Tracheal epithelial cell (primary cell): Measurements from ENCODE around the gene IDH3A. TPM values are rescaled to one million over a fixed set of nuclear protein-coding genes. Genes with fewer than 3 reads are reported as not detected.

Experiments used
- total RNA-seq: library from RNA; depleted of rRNA; stranded (reverse); fragments of >200 nt; gene quantifications from 2 replicates; pipeline ENCODE4 v1.2.1, GENCODE V29; 2014

The IDH3A gene
- total RNA-seq = 38.8 and 41.3 TPM in 2 replicates

DNA sequence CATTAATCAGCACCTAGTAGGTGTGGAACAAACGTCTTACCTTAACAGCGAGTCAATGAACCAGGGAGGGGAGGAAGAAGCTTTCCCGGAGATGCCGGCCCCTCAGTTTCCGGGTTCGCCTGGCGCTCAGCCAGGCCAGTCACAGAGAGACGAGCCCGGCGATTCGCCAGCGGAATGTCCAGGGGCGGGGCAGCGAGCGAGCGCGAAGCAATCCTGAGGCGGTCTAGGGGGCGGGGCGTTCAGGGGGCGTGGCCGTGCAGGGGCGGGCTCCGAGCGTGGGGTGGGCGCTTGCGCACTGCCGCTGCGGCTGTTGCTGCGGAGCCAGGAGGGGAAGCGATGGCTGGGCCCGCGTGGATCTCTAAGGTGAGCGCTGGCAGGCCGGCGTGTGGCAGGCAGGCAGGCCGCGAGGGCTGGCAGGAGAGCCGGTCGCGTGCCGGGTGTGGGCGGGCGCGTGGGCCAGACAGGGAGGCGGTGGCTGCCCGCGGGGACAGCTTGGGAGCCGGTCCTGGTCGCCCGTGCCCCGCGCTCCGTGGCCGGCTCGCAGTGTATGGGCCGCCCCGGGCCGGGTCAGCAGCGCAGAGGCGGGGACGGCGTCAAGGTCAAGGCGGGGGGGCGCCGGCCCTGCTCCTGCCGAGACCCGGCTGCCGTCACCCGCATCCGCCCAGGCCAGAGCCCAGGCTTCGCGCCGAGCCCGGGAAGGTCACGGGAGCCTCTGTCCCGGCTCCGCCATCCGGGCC, at the start of gene IDH3A:
IDH3A (plus strand) TSS at position 295 of the 737 bp plus-strand sequence; CDS start at position 337, 42 bp downstream.

DNA sequence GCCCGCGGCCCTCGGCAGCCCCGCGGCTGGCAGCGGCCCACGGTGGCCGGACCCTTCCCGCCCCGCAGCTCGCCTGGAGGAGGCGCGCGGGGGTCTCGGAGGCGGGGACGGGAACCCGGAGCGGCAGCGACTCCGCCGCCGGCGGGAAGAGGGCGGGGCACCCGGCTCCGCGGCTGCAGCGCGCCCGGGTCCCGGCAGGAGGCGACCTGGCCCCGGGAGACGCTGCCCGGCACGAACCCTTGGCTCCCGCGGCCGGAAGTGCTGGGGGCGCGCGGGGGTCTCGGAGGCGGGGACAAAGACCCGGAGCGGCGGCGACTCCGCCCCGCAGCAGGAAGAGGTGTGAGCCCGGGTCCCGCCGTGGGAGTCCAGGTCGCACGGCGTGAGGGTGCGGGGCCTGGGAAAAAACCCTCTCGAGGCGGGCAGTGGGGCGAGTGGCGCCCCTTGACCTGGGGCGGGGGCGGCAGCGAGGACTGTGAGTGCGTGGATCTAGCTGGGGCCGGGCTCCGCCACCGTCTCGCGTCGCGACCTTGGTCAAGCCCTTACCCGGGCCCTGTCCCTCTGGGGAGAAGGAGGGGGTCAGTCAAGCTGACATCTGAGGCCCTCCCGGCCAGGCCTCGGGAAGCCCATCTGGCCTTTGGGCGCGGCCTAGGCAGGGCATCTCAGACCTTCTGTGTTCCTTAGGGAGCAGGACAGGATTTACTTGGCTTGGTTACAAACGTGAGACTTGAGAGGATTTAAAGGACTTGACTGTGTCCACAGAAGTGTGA, 17.7 kb upstream of the IDH3A start, which contains the start of gene CIB2:
CIB2 (minus strand) TSS at position 151 of the 767 bp plus-strand sequence. CDS start 230 bp downstream, outside the sequence.

Other genes with a start within 250 kb of the IDH3A start
- gene TBC1D2B, start 71.7 kb upstream of the IDH3A start, total RNA-seq = 15.2 and 23.4 TPM in 2 replicates
- not detected in 2 replicates for gene SH2D7, start 56.8 kb upstream of the IDH3A start, total RNA-seq
- gene CIB2, start 17.9 kb upstream of the IDH3A start, total RNA-seq = 3.9 and 4.7 TPM in 2 replicates
- gene ACSBG1, start 85.2 kb downstream of the IDH3A start, total RNA-seq = not detected in 2 replicates
- 6.0 and 13.6 TPM in 2 replicates for gene DNAJA4, start 115.2 kb downstream of the IDH3A start, total RNA-seq
- 39.9 and 50.6 TPM in 2 replicates for gene SKIC8, start 150.2 kb downstream of the IDH3A start, total RNA-seq
- not detected in 2 replicates for gene CRABP1, start 191.0 kb downstream of the IDH3A start, total RNA-seq